IgD-negative memory B cell (primary cell): Measurements from ENCODE around the gene PYGB. TPM values are rescaled to one million over a fixed set of nuclear protein-coding genes. Genes with fewer than 3 reads are reported as not detected.
"Not testable (repeated sequence)": the region's sequence is repeated elsewhere in the genome, so short reads cannot be mapped to it uniquely, and the experiment has no call there.

ENCODE experiments used
- H3K27ac Mint-ChIP-seq, 3 donors: one replicate each; pipeline ENCODE4 v1.8.0; 2020 to 2022; ENCODE audit warnings: mild to moderate bottlenecking in 3 of 3, mixed read lengths in 3 of 3, moderate library complexity in 1 of 3
- H3K27me3 Mint-ChIP-seq: one replicate; pipeline ENCODE4 v1.8.0; 2021; ENCODE audit warnings: mixed read lengths
- H3K36me3 Mint-ChIP-seq: one replicate; pipeline ENCODE4 v1.8.0; 2020; ENCODE audit warnings: mild to moderate bottlenecking, mixed read lengths
- H3K4me1 Mint-ChIP-seq, 3 donors: one replicate each; pipeline ENCODE4 v1.8.0; 2020 to 2022; ENCODE audit warnings: mixed read lengths in 3 of 3, mild to moderate bottlenecking in 1 of 3
- H3K4me3 Mint-ChIP-seq, 4 donors: one replicate each; pipeline ENCODE4 v1.8.0; 2020 to 2022; ENCODE audit warnings: mild to moderate bottlenecking in 4 of 4, mixed read lengths in 4 of 4, moderate library complexity in 3 of 4
- H3K9me3 Mint-ChIP-seq, 3 donors: one replicate each; pipeline ENCODE4 v1.8.0; 2020 to 2021; ENCODE audit warnings: mixed read lengths in 3 of 3, mild to moderate bottlenecking in 1 of 3
- polyA plus RNA-seq: library from polyadenylated mRNA; unstranded; fragments of 300-500 nt; fragmentation: Illumina TruSeq; gene quantifications from one replicate; pipeline ENCODE4 v1.2.3, GENCODE V29; 2021

Gene PYGB
- polyA plus RNA-seq, 1 donor from 2014 or later: 27.6 TPM

DNA sequence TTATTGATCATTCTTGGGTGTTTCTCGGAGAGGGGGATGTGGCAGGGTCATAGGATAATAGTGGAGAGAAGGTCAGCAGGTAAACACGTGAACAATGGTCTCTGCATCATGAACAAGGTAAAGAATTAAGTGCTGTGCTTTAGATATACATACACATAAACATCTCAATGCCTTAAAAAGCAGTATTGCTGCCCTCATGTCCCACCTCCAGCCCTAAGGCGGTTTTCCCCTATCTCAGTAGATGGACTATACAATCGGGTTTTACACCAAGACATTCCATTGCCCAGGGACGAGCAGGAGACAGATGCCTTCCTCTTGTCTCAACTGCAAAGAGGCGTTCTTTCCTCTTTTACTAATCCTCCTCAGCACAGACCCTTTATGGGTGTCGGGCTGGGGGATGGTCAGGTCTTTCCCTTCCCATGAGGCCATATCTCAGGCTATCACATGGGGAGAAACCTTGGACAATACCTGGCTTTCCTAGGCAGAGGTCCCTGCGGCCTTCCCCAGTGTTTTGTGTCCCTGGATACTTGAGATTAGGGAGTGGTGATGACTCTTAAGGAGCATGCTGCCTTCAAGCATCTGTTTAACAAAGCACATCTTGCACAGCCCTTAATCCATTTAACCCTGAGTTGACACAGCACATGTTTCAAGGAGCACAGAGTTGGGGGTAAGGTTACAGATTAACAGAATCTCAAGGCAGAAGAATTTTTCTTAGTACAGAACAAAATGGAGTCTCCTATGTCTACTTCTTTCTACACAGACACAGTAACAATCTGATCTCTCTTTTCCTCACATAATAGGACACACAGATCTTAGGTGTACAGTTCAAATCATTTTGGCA, 13.7 kb upstream of the PYGB start:
- peaks cover 9 to 11% (median 9%) of the 10 kb centered on the region in 3 donors for H3K4me1 Mint-ChIP-seq
- H3K4me3 Mint-ChIP-seq, H3K36me3 Mint-ChIP-seq, H3K27ac Mint-ChIP-seq, H3K9me3 Mint-ChIP-seq: not testable (repeated sequence)
- peaks cover 28% of the 10 kb centered on the region for H3K27me3 Mint-ChIP-seq

DNA sequence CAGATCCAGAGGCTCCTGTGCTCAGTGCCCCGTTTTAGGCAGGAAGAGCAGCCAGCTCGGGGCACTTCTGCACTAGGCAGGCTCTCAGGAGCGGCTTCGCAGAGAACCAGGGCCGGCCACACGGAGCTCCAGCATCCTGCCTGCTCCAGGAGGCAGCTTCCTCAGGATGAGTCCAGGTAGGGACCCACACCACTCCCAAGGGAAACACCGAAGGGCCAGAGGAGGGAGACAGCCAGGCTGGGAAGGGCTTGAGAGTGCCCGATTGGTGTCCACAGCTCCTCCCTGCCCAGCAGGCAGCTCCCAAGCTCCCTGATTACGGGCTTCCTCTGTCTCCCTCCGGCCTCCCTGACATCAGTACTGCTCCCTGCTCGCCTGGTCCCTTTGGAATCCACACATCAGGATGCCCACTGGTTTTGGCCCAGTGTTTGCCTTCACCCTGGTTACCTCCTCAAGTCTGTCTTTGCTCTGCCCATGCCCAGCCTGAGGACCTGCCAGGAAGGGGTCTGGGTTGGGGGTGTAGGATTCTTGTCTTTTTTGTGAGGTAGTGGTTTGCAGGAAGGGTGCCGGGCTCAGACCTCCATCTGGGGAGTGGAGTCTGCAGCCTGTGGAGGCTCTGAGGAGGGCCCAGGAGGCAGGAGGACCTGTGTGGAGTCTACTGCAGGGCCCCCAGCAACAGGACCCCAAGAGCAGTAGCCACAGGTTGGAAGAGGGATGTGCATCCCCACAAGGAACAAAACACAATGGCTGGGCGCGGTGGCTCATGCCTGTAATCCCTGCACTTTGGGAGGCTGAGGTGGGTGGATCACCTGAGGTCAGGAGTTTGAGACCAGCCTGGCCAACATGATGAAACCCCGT, 11.2 kb upstream of the PYGB start:
- Mint-ChIP-seq H3K4me3 (no peak overlapping the region), H3K36me3 (no peaks in the 10 kb centered on the region), H3K27ac (no peak overlapping the region), H3K9me3 (no peaks in the 10 kb centered on the region), H3K27me3 (peaks cover 33% of the 10 kb centered on the region), H3K4me1 (peaks cover 0 to 2% (median 0%) of the 10 kb centered on the region in 3 donors)

DNA sequence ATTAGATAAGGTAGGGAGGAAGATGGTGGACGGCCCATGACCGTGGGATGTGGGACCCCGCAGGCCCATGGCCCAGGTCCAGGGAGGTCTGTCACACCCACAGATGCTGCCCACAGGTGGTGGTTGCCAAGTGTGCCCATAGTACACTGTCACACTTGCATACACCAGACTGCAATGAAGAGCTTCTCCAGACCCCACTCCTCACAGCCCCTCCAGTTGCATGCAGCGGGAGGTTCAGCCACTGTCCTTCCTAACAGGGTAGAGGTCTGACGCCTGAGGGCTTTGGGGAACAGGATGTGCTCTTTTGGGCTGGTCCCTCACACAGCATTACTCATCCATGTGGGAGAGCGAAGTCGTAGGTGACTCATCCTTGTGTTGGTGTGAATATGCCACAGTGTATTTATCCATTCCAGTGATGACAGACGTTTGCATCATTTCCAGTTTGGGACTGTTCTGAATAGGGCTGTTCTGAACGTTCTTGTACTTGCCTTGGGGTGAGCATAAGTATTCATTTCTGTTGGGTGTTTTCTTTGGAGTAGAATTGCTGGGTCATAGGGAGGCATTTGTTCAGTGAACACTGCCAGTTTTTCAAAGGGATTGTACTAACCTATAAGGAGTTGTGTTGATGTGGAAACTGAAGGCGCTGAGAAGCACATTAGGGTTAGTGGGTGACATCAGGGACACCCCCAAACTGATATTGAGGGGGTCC, 10.1 kb upstream of the PYGB start:
- H3K4me3 Mint-ChIP-seq: no peak overlapping the region
- peaks cover 0 to 2% (median 0%) of the 10 kb centered on the region in 3 donors for H3K4me1 Mint-ChIP-seq

DNA sequence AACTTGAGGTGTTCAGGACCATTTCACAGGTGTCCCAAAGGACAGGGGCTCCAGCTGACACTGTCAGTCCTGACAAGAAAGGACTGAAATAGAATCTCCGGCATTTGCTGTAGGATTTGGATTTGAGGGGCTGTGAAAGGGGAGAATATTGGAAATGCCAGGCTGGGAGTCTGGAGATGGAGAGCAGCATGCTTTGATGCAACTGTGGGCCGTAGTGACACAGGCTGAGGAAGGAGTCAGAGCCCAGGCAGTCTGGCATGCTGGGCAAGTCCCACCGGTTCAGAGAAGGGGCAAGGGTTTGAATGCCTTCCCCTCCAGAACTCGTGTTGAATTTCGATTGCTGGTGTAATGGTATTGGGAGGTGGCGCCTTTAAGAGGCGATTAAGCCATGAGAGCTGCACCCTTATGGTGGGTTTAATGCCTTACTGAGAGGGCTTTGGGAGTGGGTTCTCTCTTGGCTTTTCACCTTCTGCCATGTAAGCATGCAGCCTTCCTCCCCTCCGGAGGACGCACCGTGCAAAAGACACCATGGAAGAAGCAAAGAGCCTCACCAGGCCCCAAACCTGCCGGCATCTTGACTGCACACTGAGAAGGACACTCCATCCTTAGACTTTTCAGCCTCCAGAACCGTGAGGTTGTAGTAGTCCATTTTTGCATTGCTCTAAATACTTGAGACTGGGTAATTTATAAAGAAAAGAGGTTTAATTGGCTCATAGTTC, 9.4 kb upstream of the PYGB start:
- Mint-ChIP-seq H3K4me1 (peaks cover 0 to 2% (median 0%) of the 10 kb centered on the region in 3 donors), H3K4me3 (peak overlapping the region in 1 of 4 donors; percentile 11), H3K36me3 (no peaks in the 10 kb centered on the region), H3K27ac (no peak overlapping the region), H3K27me3 (peaks cover 45% of the 10 kb centered on the region), H3K9me3 (peaks cover 0 to 1% (median 0%) of the 10 kb centered on the region in 3 donors)

More for the DNA sequence above, 10.1 kb upstream of the PYGB start:
- Mint-ChIP-seq H3K27me3 (peaks cover 42% of the 10 kb centered on the region), H3K9me3 (no peaks in the 10 kb centered on the region), H3K36me3 (no peaks in the 10 kb centered on the region), H3K27ac (no peak overlapping the region)

DNA sequence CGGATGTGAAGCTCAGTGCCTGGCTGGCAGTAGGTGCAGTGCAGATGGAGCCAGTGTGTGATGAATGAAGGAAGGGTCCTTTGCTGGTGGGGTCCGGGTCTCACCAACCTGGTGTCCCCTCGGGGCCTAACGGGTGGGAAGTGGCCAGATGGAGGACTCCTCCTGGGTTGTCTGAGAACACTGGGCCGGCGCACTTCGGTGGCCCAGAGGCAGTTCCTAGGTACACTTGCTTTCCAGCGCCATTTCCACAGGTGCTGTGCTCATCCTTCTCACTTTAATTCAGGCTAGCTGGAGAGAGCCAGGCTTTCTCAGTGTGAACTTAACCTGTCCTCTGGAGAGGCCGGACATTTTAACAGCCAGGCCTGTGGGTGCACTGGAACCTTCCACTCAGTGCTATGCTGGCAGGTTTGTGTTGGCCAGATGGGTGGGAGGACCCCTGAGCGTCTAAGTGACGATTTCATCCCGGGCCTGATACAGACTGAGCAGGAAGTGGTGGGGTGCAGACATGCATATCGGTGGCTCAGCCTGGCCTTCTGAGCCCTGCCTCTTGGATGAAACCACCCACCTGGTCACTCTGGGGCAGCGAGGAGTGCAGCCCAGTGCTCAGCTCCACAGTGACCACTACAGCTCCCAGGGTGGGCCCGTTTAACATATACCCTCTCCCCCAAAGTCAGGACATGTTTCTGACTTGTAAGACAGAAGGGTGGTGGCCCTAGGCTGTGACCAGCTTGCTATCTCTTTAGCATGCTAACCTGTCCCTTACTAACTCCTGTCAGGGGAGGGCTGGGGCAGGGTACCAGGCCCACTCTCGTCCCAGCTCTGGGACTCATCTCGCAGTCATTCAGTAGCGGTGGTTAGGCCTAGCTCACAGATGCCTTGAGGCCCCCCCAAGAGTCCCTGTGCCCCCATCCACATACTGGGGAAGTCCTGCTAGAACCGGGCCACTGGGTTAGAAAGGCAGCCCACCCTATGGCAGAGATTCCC, 8.2 kb upstream of the PYGB start:
- H3K9me3 Mint-ChIP-seq: peaks cover 0 to 4% (median 1%) of the 10 kb centered on the region in 3 donors
- H3K27me3 Mint-ChIP-seq: peaks cover 44% of the 10 kb centered on the region
- H3K27ac Mint-ChIP-seq: no peak overlapping the region
- H3K36me3 Mint-ChIP-seq: no peaks in the 10 kb centered on the region
- H3K4me3 Mint-ChIP-seq: no peak overlapping the region
- H3K4me1 Mint-ChIP-seq: peaks cover 0 to 2% (median 0%) of the 10 kb centered on the region in 3 donors

DNA sequence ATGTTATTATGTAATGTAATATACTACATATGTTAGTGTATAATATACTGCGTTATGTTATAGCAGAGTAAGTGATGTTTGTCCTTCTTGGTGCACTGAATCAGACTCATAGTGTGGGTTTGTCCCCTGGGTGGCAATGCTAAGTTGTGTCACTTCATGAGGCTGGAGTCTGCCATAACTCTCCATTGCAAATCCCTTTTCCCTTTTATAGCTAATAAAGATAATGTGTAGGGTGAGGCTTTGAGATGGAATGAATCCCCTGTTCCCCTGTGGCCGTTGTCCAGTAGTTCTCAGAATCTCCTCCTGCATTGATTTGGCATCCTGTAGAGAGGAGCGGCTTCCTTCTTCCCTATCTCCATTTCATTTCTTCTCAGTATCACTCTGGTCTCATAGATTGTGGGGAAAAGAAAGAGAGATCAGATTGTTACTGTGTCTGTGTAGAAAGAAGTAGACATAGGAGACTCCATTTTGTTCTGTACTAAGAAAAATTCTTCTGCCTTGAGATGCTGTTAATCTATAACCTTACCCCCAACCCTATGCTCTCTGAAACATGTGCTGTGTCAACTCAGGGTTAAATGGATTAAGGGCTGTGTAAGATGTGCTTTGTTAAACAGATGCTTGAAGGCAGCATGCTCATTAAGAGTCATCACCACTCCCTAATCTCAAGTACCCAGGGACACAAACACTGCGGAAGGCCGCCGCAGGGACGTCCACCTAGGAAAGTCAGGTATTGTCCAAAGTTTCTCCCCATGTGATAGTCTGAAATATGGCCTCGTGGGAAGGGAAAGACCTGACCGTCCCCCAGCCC, 6.8 kb upstream of the PYGB start:
- peaks cover 37% of the 10 kb centered on the region for H3K27me3 Mint-ChIP-seq
- not testable (repeated sequence) for H3K36me3 Mint-ChIP-seq, H3K27ac Mint-ChIP-seq, H3K4me1 Mint-ChIP-seq, H3K9me3 Mint-ChIP-seq, H3K4me3 Mint-ChIP-seq

DNA sequence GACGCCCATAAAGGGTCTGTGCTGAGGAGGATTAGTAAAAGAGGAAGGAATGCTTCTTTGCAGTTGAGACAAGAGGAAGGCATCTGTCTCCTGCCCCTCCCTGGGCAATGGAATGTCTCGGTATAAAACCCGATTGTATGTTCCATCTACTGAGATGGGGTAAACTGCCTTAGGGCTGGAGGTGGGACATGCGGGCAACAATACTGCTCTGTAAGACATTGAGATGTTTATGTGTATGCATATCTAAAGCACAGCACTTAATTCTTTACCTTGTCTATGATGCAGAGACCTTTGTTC, 6.3 kb upstream of the PYGB start:
- H3K27ac Mint-ChIP-seq, H3K4me1 Mint-ChIP-seq, H3K9me3 Mint-ChIP-seq, H3K36me3 Mint-ChIP-seq, H3K4me3 Mint-ChIP-seq: not testable (repeated sequence)
- H3K27me3 Mint-ChIP-seq: peaks cover 40% of the 10 kb centered on the region

DNA sequence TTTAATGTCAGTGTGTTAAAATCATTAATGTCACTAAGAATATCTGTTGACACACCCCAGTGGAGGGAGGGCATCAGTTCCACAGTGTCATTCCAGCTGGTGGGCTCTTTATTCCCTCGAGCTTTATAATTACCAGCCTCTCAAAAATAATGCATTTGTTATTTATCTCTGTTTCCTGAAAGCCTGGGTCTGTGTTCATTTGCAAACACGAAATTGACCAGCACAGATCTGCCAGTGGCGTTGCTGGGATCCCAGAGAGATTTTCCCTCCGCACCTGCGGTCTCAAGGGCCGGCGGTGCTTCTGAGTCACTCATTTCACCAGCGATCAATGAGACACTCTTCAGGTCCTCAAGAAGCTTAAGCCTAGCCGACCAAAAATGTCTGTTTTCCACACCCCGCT, 5.7 kb upstream of the PYGB start:
- H3K27me3 Mint-ChIP-seq: peaks cover 42% of the 10 kb centered on the region
- H3K4me1 Mint-ChIP-seq: peaks cover 10 to 13% (median 12%) of the 10 kb centered on the region in 3 donors
- H3K9me3 Mint-ChIP-seq: peaks cover 0 to 4% (median 1%) of the 10 kb centered on the region in 3 donors
- no peak overlapping the region for H3K4me3 Mint-ChIP-seq
- H3K36me3 Mint-ChIP-seq: no peaks in the 10 kb centered on the region
- H3K27ac Mint-ChIP-seq: no peak overlapping the region

DNA sequence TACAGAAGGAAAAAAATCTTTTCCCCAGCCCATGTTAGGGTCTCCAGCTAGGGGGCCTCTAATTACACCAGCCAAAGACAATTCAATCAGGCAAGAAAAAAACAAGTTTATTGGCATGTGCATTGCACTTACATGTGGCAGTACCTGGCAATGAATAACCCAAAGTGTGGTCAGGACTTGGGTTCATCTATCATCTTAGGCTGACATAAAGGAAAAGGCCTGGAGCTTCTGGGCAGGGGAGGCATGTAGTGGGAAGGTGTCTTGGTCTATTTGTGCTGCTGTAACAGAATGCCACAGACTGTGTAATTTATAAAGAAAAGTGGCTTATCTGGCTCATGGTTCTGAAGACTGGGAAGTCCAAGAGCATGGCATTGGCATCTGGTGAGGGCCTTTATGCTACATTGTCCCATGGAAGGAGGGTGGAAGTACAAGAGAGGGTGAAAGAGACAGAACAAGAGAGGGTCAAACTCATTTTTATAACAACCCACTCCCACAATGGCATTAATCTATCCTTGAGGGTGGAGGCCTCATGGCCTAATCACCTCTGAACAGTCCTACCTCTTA, 4.4 kb upstream of the PYGB start:
- Mint-ChIP-seq H3K27me3 (peaks cover 36% of the 10 kb centered on the region), H3K27ac (no peak overlapping the region), H3K9me3 (peaks cover 0 to 4% (median 1%) of the 10 kb centered on the region in 3 donors), H3K4me3 (peak overlapping the region in 1 of 4 donors; percentile 19), H3K4me1 (peaks cover 10 to 14% (median 13%) of the 10 kb centered on the region in 3 donors), H3K36me3 (no peaks in the 10 kb centered on the region)

DNA sequence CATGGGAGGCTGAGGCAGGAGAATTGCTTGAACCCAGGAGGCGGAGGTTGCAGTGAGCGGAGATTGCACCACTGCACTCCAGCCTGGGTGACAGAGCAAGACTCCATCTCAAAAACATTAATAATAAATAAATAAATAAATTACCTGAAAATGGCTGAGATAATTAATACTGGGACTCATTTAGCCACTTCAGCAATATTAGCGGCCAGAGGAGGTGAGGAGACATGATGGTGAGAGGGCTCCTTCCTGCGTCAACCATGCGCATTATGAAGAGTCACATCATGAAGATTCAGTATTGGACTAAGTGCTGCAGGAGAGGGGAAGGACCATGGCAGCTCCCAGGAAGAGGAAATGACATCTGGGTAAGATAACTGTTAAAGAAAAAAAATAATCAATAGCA, 2.9 kb upstream of the PYGB start:
- H3K27me3 Mint-ChIP-seq: peaks cover 39% of the 10 kb centered on the region
- peaks cover 19 to 25% (median 23%) of the 10 kb centered on the region in 3 donors for H3K4me1 Mint-ChIP-seq
- peaks cover 0 to 4% (median 1%) of the 10 kb centered on the region in 3 donors for H3K9me3 Mint-ChIP-seq
- H3K27ac Mint-ChIP-seq: no peak overlapping the region
- H3K4me3 Mint-ChIP-seq: peak overlapping the region in 1 of 4 donors; percentile 85
- no peaks in the 10 kb centered on the region for H3K36me3 Mint-ChIP-seq

DNA sequence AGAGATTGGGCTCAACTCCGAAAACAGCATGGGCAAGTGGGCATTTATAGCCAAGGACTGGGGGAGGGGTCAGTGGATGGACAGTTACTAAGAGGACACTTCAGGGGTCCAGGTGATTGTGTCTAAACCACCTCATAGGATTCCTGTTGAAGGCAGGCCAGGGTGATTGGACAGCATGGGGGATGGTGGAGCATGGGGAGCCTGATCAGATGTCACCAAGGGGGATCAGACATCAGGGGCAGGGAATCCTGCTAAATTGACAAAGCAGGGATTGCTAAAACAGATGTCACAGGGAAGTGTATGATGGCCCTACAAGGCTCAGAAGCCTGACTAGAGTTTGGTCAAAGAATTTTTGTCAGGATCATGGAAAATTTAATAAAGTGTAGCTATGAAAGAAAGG, 2.4 kb upstream of the PYGB start:
- no peak overlapping the region for H3K27ac Mint-ChIP-seq
- H3K9me3 Mint-ChIP-seq: peaks cover 0 to 4% (median 1%) of the 10 kb centered on the region in 3 donors
- peaks cover 19 to 26% (median 25%) of the 10 kb centered on the region in 3 donors for H3K4me1 Mint-ChIP-seq
- no peaks in the 10 kb centered on the region for H3K36me3 Mint-ChIP-seq
- H3K27me3 Mint-ChIP-seq: peaks cover 39% of the 10 kb centered on the region
- peak overlapping the region in 1 of 4 donors; percentile 85 for H3K4me3 Mint-ChIP-seq

DNA sequence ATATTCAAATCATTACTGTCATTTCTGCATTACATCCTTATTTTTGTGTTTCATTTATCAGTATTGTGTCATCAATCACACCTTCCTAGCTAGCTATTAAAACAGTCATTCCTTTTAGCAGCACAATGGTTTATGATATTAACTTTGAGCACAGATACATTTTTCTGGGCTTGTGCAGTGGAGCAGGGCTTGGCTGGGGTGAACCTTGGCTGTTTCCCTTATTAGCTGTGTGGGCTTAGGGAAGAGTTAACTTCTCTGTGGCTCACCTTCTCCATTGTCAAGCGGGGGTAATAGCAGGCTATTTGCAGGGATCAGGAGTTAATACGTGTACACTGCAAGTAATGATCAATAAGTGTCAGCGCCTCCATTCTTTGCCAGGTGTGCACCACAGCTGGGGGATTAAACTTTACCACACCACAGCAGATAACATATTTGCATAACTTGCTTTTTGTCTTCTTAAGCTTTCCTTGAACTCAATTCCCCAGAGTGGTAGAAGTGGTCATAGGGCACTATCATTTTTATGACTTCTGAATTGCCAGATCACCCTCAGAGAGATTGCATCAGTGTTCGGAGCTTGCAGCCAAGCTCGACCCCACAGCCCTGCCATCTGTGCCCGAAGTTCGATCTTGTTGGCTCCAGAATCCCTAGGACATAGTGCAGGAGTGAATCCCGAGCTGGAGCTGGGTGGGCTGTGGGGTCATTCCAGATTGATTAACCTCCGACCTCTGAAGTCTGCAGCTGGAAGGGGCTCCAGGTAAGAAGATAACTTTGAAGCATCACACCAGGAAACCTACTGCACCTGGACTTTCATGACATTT, 1.5 kb upstream of the PYGB start:
- H3K9me3 Mint-ChIP-seq: peaks cover 0 to 4% (median 1%) of the 10 kb centered on the region in 3 donors
- H3K4me3 Mint-ChIP-seq: peak overlapping the region; percentile 85 to 97 (median 92)
- H3K27ac Mint-ChIP-seq: peak overlapping the region in 2 of 3 donors; percentile 61 to 72
- peaks cover 37% of the 10 kb centered on the region for H3K27me3 Mint-ChIP-seq
- H3K36me3 Mint-ChIP-seq: peaks cover 3% of the 10 kb centered on the region
- peaks cover 19 to 33% (median 28%) of the 10 kb centered on the region in 3 donors for H3K4me1 Mint-ChIP-seq
